Psoas muscle (tissue), 8 donors: ENCODE data around the gene TADA2B. TPM values are rescaled to one million over a fixed set of nuclear protein-coding genes. Genes with fewer than 3 reads are reported as not detected.

Source experiments
- ATAC-seq, 4 donors: fragments of 200-7000 bp; cut with Tn5 transposase; one replicate each; pipeline ENCODE4 v1.9.1; 2020; ENCODE audit warnings: moderate library complexity in 3 of 4, mild to moderate bottlenecking in 2 of 4
- DNase-seq, 2 donors: peaks; one replicate each; pipeline ENCODE4 v3.0.0-alpha.2; 2020
- H3K27ac ChIP-seq: fragments of 200-600 bp; one replicate; pipeline ENCODE4 v1.8.0; 2022
- H3K27me3 ChIP-seq, 3 donors: fragments of 200-600 bp in 1 of 3; one replicate each; pipeline versions ENCODE4 v1.6.1 to v1.8.0; 2013 to 2022; ENCODE audit warnings: low read length in 2 of 3, mild to moderate bottlenecking in 2 of 3, moderate library complexity in 1 of 3; ENCODE audit not compliant: insufficient read depth in 3 of 3
- H3K36me3 ChIP-seq, 2 donors: fragments of 200-600 bp in 1 of 2; one replicate each; pipeline versions ENCODE4 v1.6.1 to v1.8.0; 2013 to 2022; ENCODE audit warnings: low read depth in 1 of 2, mild to moderate bottlenecking in 1 of 2, moderate library complexity in 1 of 2; ENCODE audit not compliant: insufficient read depth in 1 of 2
- H3K4me1 ChIP-seq: fragments of 200-600 bp; one replicate; pipeline ENCODE4 v1.8.0; 2022
- H3K4me3 ChIP-seq: fragments of 200-600 bp; one replicate; pipeline ENCODE4 v1.8.0; 2022; ENCODE audit warnings: mild to moderate bottlenecking
- H3K9me3 ChIP-seq: fragments of 200-600 bp; one replicate; pipeline ENCODE4 v1.8.0; 2022
- CTCF ChIP-seq: fragments of 200-600 bp; IDR thresholded peaks from one replicate; pipeline ENCODE4 v1.8.0; 2022; ENCODE audit warnings: antibody characterized with exemption
- WGBS, 3 donors: extraction: QIAGEN DNeasy Blood & Tissue Kit; methylation state at CpG; one replicate each; pipeline versions ENCODE4 v1.1.6 to v1.1.7; 2013; 5-methylcytosine and 5-hydroxymethylcytosine counted together
- intact Hi-C, 2 donors: fragments of 100-400 bp; cut with DNase I; formaldehyde crosslinking; loops; one replicate each; pipeline versions ENCODE4 v1.11.0 to v1.14.2; 2022
- polyA plus RNA-seq, 3 donors: library from polyadenylated mRNA; stranded (reverse); fragments of 200-250 nt; gene quantifications; one replicate each; pipeline ENCODE4 v1.2.3, GENCODE V29; 2013
- total RNA-seq, 4 donors: library from RNA; stranded (reverse); fragmentation: NEBNext Ultra II Directional in 2 of 4; extraction: Animal tissue kit (Norgen Biotek cat#: 25700) in 2 of 4; gene quantifications; one replicate each; pipeline versions ENCODE4 v1.2.1 to v1.2.4, GENCODE V29; 2021 to 2023
- donor health status: healthy with polysubstance abuse.
- donor health status: DM: no; HTN: no; CAD: no; lungs with moderate emphysema.
- donor health status: Bipolar disorder and iron deficiency.
- donor health status: healthy.
- donor health status: DM: yes; HTN: yes; CAD: no.
- donor health status: DM: no; HTN: no; CAD: no.
- donor health status: DM: no; HTN: no; CAD: no.
- donor health status: DM: yes; HTN: yes; CAD: no.

Gene TADA2B
- total and polyA plus RNA-seq, 7 donors = 21.0 to 70.3 (median 47.0) TPM

GRCh38 chr4:7107166-7107905 is 64.2 kb downstream of the TADA2B start:
- 85 to 95% (median 86%) methylated on average over 11 of the region's 11 CpGs for WGBS, 3 donors
- H3K9me3 ChIP-seq = no peaks in the 10 kb centered on the region
- intact Hi-C loops = no loop called here

More at GRCh38 chr4:7107166-7107905, 64.2 kb downstream of the TADA2B start:
- no peak for TF ChIP-seq CTCF
- Histone ChIP-seq H3K4me1 (peaks cover 12% of the 10 kb centered on the region), H3K27me3 (no peaks in the 10 kb centered on the region), H3K27ac (no peak overlapping the region), H3K36me3 (no peaks in the 10 kb centered on the region), H3K4me3 (no peak overlapping the region)
- DNase-seq = peak in 1 of 2 donors; percentile 28
- no peak for ATAC-seq

Other genes starting within 250 kb of the TADA2B start
- 10 to 100 TPM; 32.7 to 45.5 (median 35.6) TPM for gene TBC1D14, start 133.5 kb upstream of the TADA2B start, total RNA-seq
- 10 to 100 TPM; 14.7 to 44.3 (median 17.7) TPM for gene TBC1D14, start 133.5 kb upstream of the TADA2B start, polyA plus RNA-seq
- gene GRPEL1, start 24.7 kb downstream of the TADA2B start, total RNA-seq = 10 to 100 TPM; 41.4 to 66.1 (median 57.8) TPM
- gene GRPEL1, start 24.7 kb downstream of the TADA2B start, polyA plus RNA-seq = 100 to 1,000 TPM in 1 of 3 donors, 10 to 100 TPM in 2; 43.4 to 151 (median 58.3) TPM
- 1 to 10 TPM in 2 of 4 donors, under 1 TPM in 2; 0.36 to 1.5 (median 0.89) TPM for gene SORCS2, start 149.2 kb downstream of the TADA2B start, total RNA-seq
- gene SORCS2, start 149.2 kb downstream of the TADA2B start, polyA plus RNA-seq = under 1 TPM; 0.18 to 0.32 (median 0.18) TPM